HG02610 (cell line): Measurements from ENCODE around the gene UBE4B.
A peak's percentile ranks its signal among the peaks of the same experiment; 100 is the strongest.

Experiments used
- ATAC-seq: cut with Tn5 transposase; IDR thresholded peaks from one replicate; pipeline ENCODE4 v1.9.1; 2021; ENCODE audit warnings: mild to moderate bottlenecking, moderate library complexity; ENCODE audit not compliant: unreplicated experiment

UBE4B gene

DNA sequence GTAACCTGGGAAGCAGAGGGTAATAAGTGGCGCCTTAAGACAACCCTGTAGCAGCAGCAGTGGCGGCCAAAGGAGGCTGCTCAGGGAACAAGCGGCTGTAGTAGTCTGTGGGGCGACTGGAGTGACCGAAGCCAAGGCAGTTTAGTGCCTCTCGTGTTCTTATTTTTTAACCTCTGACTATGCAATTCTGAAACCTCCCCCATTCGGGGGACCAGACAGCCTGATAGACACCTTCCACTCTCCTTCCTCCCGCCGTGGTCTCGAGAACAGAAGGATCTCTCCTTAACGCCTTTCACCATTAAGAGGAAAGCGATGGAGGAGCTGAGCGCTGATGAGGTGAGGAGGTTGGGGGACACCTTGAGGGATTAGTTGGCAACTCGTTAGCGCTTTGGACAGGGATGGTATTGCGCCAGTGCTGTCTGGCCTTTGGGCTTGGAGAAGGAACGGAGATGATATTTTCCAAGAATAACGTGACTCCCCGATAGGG is 644 bp downstream of the UBE4B start:
- peak; percentile 7 for ATAC-seq

GRCh38 chr1:10042746-10043145 is 10.0 kb downstream of the UBE4B start:
- no peak for ATAC-seq

- ATAC-seq, result no peak
These were observed 13.0 kb downstream of the UBE4B start for GRCh38 chr1:10045480-10046355.

DNA sequence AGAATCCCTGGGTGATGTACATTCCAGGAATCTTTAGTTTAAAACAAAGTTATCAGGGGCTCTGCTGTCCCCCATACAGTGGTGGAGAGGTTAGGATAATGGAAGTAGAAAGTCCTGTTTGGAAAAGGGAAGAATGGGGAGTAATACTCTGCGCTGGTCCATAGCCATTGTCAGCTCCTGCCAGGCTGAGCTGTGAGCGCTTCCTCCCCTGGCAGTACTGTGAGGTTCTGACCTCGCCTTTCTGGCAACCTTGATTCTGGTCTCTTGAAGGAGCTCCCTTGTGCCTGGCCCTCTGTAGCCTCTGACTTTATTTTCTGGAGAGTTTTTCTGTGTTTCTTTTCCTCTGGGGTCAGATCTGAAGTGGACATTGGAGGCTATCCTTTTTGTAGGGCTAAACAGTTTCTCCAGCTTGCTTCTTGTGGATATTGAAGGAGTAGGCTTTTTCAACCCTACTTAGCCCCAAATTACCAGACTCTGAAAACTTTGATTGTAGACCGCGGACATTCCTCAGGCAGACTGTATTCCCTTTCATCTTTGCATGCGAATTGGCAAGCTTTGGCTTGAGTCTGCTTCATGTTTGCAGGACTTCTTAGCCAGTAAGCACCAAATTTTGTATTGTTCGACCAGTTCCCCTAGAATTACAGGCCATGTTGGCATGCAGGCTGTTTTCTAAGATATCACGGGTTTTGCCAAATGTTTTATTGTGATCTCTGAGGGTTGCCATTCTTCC is 13.8 kb downstream of the UBE4B start:
- no peak for ATAC-seq

GRCh38 chr1:10048601-10049000 is 15.8 kb downstream of the UBE4B start:
- ATAC-seq, result no peak

- no peak for ATAC-seq
These were observed 17.9 kb downstream of the UBE4B start for GRCh38 chr1:10050611-10051010.

GRCh38 chr1:10051656-10052055 is 18.9 kb downstream of the UBE4B start:
- no peak for ATAC-seq

DNA sequence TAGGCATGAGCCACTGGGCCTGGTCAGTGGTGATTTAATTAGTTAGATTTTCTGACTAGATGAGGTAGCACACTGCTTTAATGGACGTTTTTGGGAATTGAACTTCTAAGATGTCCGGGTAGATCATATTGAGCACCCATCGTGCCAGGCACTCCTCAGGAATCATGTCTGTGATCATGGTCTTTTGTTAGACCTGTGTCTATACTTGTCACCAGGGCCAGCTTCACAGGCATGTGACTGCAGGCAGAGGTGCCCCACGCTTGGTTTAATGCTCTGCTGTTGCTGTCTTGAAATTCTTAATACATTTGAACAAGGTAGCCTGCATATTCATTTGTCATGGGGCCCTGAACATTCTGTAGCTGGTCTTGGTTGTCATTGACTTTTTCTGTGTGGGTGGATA is 19.6 kb downstream of the UBE4B start:
- no peak for ATAC-seq

DNA sequence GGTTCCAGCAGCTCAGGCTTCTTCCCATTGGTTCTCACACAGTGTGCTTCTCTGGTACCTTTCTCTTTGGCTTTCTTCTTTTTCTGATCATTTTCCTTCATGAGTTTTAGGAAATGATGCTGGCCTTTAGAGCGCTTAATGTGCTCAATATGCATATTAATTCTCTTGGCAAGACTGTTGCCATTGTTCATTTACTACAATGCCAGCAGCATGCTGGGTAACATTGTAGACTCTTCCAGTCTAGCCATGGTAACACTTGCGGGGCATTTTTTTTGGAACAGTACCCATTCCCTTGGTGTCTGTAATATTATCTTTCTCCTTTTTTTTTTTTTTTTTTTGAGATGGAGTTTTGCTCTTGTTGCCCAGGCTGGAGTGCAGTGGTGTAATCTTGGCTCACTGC is 21.7 kb downstream of the UBE4B start:
- no peak for ATAC-seq

GRCh38 chr1:10056599-10056987 is 23.8 kb downstream of the UBE4B start:
- ATAC-seq, result no peak

DNA sequence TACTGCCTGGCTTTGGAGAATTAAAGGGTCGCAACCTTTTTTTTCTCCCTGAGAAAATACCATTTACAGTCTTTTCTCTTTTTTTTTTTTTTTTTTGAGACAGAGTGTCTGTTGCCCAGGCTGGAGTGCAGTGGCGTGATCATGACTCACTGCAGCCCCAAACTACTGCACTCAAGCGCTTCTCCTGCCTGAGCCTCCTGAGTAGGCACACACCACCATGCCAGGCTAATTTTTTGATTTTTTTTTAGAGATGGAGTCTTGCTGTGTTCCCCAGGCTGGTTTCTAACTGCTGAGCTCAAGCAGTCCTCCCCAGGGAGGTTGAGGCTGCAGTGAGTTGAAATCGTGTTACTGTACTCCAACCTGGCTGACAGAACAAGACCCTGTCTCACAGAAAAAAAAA is 24.6 kb downstream of the UBE4B start:
- no peak for ATAC-seq

DNA sequence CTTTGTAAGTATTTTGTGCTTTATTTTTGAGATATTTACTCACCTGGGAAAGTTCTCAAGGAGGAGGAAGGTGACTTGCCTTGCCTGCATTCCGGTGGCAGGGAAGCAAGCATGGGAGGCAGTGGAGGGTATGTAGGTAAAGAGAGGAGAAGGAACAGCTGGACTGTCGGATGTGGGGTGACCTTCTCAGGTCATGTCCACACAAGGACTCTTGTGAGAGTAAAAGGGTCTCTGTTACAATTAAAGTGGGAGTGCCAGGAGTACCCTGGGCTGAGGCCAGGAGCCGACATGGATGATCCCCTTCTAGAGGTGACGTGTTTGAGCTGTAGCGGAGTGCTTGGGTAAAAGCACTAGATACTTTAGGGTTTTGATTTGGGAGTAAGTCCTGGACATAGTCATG is 25.0 kb downstream of the UBE4B start:
- ATAC-seq, result no peak

DNA sequence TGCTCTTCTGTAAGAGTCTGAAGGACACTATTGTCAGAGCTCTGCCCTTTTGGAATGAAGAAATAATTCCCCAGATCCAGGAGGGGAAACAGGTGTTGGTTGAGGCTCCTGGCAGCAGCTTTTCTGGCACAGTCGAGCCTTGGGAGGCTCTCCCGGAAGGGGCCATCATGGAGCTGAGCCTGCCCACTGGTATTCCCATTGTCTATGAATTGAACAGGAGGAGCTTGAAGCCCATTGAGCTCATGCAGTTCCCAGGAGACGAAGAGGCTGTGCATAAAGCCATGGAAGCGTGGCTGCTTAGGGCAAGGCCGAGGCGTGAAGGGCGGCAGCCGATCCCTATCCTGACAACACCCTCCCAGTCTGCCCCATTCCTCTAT is 26.6 kb downstream of the UBE4B start:
- ATAC-seq, result no peak

DNA sequence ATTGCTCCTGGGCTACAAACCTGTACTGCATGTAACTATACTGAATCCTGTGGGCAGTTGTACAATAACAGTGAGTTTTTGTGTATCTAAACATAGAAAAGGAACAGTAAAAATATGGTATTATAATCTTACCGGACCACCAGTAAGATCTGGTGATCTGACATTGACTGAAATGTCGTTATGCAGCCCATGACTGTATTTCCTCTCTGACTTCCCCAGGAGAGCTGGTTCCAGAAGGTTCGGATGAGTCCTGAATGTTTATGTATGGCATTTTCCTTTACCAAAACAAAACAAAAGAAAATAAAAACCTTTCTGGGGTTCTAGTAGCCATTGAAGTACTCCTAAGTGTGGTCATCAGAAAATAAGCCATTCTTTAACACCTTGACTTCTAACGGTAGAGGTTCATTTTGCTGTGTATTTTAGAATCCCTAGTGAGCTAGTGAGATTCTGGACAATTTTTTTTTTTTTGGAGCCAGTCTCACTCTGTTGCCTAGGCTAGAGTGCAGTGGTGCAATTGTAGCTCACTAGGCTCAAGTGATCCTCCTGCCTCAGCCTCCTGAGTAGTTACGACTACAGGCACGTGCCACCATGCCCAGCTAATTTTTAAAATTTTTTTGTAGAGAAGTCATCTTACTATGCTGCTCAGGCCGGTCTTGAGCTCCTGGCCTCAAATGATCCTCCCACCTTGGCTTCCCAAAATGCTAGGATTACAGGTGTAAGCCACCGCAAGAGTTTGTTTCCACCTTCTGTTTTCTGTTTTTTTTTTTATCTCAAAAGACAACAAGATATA is 27.7 kb downstream of the UBE4B start:
- no peak for ATAC-seq

GRCh38 chr1:10061276-10061675 is 28.5 kb downstream of the UBE4B start:
- no peak for ATAC-seq

- no peak for ATAC-seq
These were observed 31.1 kb downstream of the UBE4B start for GRCh38 chr1:10063878-10064277.

GRCh38 chr1:10064416-10065343 is 31.9 kb downstream of the UBE4B start:
- ATAC-seq, result no peak

- ATAC-seq, result no peak
These were observed 32.6 kb downstream of the UBE4B start for GRCh38 chr1:10065344-10065685.

- no peak for ATAC-seq
These were observed 33.0 kb downstream of the UBE4B start for GRCh38 chr1:10065760-10066159.

DNA sequence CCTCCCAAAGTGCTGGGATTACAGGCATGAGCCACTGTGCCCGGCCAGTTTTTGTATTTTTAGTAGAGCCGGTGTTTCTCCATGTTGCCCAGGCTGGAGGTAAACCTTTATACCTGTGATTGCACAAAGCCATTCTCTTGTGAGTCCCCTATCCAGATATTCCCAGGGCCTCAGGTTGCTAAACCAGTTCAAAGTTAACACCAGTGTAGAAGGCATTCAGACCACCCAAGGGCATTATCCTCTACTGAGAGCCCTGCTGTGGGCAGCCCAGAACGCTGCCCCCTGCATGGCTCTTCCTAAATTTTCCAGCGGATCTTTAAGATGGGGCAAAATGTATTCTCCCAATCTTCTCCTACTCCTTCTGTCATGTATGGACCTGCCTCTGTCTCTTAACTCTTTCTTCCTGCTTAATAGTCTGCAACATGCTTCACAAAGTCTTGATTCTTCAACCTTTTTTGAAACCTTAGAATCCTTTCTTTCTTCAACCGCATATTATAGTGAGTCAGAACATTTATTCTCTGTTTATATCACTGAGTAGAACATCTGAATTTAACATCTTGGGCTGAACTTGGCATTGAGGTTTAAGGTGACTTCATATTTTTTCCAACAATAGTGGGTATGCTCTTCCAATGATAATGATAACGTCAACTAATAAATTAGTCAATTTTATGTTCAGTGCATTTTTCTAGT is 36.0 kb downstream of the UBE4B start:
- ATAC-seq, result no peak
